ENCODE measurements around the gene ECE2. TPM values are rescaled to one million over a fixed set of nuclear protein-coding genes. Genes with fewer than 3 reads are reported as not detected.
"Not testable (repeated sequence)": the region's sequence is repeated elsewhere in the genome, so short reads cannot be mapped to it uniquely, and the experiment has no call there.

Gene ECE2
- polyA plus RNA-seq, 2 of the 4 experiments (the other 2 are of a cell fraction) = not detected

DNA sequence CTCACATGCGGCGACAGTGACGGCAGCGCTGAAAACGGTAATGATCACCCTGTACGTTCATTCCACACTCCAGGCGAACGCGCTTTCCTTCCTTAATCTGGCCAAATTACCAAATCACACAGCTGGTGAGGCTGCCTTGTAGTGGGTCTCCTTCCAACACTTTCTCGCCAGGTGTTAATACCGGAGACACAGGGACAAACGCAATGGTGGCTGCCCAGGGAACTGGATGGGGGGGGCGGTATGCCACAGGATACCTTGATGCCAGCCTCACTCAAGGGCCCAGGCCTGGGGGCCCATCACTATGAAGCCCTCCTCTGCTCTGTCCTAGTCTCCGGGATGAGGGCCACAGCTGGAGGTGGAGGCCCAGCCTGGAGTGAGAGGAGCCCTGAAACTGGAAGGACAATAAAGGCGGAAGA, 13.1 kb upstream of the ECE2 start (continued):
- TF ChIP-seq, protein P1, sequence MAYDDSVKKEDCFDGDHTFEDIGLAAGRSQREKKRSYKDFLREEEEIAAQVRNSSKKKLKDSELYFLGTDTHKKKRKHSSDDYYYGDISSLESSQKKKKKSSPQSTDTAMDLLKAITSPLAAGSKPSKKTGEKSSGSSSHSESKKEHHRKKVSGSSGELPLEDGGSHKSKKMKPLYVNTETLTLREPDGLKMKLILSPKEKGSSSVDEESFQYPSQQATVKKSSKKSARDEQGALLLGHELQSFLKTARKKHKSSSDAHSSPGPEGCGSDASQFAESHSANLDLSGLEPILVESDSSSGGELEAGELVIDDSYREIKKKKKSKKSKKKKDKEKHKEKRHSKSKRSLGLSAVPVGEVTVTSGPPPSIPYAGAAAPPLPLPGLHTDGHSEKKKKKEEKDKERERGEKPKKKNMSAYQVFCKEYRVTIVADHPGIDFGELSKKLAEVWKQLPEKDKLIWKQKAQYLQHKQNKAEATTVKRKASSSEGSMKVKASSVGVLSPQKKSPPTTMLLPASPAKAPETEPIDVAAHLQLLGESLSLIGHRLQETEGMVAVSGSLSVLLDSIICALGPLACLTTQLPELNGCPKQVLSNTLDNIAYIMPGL (CRISPR knock-in tag; IDR thresholded peaks at IDR 0.05; ENCODE audit: borderline replicate concordance) = no peak

DNA sequence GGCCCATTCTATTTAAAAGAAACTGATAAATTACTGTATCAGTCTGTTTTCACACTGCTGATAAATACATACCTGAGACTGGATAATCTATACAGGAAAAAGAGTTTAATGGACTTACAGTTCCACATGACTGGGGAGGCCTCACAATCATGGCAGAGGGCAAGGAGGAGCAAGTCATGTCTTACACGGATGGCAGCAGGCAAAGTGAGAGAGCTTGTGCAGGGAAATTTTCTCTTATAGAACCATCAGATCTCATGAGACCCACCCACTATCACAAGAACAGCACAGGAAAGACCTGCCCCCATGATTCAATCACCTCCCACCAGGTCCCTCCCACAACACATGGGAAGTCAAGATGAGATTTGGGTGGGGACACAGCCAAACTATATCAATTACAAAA, 8.6 kb upstream of the ECE2 start:
- CTCF ChIA-PET; DNase-seq (ENCODE audit: low read depth in 1 of 2, low spot score in 1 of 2); POLR2A ChIA-PET; H3K4me1 ChIP-seq; FAIRE-seq; H3K9me3 ChIP-seq; H3K4me3 ChIP-seq; H3K4me2 ChIP-seq; ATAC-seq; H3K27ac ChIP-seq: not testable (repeated sequence)
- 94% methylated on average over 1 of the region's 1 CpG for WGBS (ENCODE audit: missing lambda C conversion rate)

DNA sequence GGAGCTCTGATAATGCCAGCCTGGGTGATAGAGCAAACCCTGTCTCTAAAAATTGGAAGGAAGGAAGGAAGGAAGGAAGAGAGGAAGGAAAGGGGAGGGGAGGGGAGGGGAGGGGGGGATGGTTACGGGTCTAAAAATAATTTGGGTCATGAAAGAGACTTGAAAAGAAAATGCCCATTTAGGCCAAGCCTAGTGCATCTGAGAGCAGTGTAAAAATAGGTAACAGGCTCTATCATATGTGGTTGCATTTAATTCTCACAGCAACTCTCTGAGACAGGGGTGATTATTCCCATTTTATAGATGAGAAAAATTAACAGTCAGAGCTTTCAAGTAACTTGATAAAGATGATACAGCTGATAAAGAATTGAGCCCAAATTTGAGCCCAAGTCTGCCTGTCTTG, 3.6 kb upstream of the ECE2 start:
- DNase-seq (ENCODE audit: low read depth in 1 of 2, low spot score in 1 of 2) (no peak), FAIRE-seq (no peak), ATAC-seq (no peak)
- CTCF ChIA-PET = interaction anchor here (0.6 to 1.6 kb wide), 3 partner anchors 17 to 377 kb away, joined by 3 to 7 read pairs (median 3); no protein-coding TSS in a partner anchor
- no peak overlapping the region for H3K4me3 ChIP-seq
- H3K27ac ChIP-seq = no peak overlapping the region
- TF ChIP-seq ZC3H11A (IDR thresholded peaks at IDR 0.05) = no peak
- no peak for TF ChIP-seq PHF8 (IDR thresholded peaks at IDR 0.05; ENCODE audit: borderline replicate concordance, low read depth)
- TF ChIP-seq MAZ (IDR thresholded peaks at IDR 0.05; ENCODE audit: borderline replicate concordance, low read depth, low read length) = no peak
- TF ChIP-seq MAFK (IDR thresholded peaks at IDR 0.05; ENCODE audit: partially characterized antibody) = no peak
- TF ChIP-seq, protein P2, sequence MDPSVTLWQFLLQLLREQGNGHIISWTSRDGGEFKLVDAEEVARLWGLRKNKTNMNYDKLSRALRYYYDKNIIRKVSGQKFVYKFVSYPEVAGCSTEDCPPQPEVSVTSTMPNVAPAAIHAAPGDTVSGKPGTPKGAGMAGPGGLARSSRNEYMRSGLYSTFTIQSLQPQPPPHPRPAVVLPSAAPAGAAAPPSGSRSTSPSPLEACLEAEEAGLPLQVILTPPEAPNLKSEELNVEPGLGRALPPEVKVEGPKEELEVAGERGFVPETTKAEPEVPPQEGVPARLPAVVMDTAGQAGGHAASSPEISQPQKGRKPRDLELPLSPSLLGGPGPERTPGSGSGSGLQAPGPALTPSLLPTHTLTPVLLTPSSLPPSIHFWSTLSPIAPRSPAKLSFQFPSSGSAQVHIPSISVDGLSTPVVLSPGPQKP (IDR thresholded peaks at IDR 0.05; ENCODE audit: low read depth, low read length) = no peak
- TF ChIP-seq FOSL2 (IDR thresholded peaks at IDR 0.05) = no peak
- no peak for TF ChIP-seq FOSL2 (CRISPR knock-in tag; IDR thresholded peaks at IDR 0.05)
- TF ChIP-seq GATA3 (IDR thresholded peaks at IDR 0.05; ENCODE audit: borderline replicate concordance) = no peak
- TF ChIP-seq, protein P3, sequence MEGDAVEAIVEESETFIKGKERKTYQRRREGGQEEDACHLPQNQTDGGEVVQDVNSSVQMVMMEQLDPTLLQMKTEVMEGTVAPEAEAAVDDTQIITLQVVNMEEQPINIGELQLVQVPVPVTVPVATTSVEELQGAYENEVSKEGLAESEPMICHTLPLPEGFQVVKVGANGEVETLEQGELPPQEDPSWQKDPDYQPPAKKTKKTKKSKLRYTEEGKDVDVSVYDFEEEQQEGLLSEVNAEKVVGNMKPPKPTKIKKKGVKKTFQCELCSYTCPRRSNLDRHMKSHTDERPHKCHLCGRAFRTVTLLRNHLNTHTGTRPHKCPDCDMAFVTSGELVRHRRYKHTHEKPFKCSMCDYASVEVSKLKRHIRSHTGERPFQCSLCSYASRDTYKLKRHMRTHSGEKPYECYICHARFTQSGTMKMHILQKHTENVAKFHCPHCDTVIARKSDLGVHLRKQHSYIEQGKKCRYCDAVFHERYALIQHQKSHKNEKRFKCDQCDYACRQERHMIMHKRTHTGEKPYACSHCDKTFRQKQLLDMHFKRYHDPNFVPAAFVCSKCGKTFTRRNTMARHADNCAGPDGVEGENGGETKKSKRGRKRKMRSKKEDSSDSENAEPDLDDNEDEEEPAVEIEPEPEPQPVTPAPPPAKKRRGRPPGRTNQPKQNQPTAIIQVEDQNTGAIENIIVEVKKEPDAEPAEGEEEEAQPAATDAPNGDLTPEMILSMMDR (IDR thresholded peaks at IDR 0.05) = no peak
- no peak for TF ChIP-seq HDAC2 (IDR thresholded peaks at IDR 0.05)
- TF ChIP-seq, protein P1 (CRISPR knock-in tag; IDR thresholded peaks at IDR 0.05; ENCODE audit: borderline replicate concordance) = no peak
- POLR2A ChIA-PET = interaction anchor here (0.6 kb wide), 1 partner anchor 119 kb away, joined by 8 read pairs; no protein-coding TSS in a partner anchor
- no peaks in the 10 kb centered on the region for H3K4me1 ChIP-seq
- H3K9me3 ChIP-seq = no peaks in the 10 kb centered on the region
- no peak overlapping the region for H3K4me2 ChIP-seq
- 15% methylated on average over 1 of the region's 1 CpG for WGBS (ENCODE audit: missing lambda C conversion rate)

DNA sequence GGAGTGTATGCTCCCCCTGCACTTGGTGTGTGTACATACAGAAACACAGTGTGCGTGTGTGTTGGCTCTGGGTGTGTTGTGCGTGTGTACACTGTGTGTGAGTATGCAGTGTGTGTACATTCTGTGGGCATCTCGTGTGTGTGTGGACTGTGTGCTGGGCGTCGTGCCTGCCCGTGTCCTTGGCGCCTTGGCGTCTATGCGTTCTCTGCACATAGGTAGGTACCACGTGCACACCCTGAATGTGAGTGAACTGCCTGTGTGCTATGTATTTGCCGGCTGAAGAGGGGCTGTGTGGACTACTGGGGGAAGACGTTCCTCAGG, 481 bp upstream of the ECE2 start:
- Histone ChIP-seq H3K27ac (no peak overlapping the region), H3K9me3 (no peaks in the 10 kb centered on the region), H3K4me3 (no peak overlapping the region), H3K4me1 (no peaks in the 10 kb centered on the region), H3K4me2 (no peak overlapping the region)
- WGBS (ENCODE audit: missing lambda C conversion rate) = 62% methylated on average over 6 of the region's 12 CpGs
- ATAC-seq (no peak; a peak in 1 of 6 replicates), FAIRE-seq (no peak), DNase-seq (ENCODE audit: low read depth in 1 of 2, low spot score in 1 of 2) (no peak)
- ChIA-PET POLR2A (no interaction called here), CTCF (no interaction called here)
- TF ChIP-seq JUN (IDR thresholded peaks at IDR 0.05) (no peak), RFX5 (IDR thresholded peaks at IDR 0.05) (no peak), ZFP36 (IDR thresholded peaks at IDR 0.05; ENCODE audit: borderline replicate concordance, partially characterized antibody) (no peak)

Measured in A549 (cell line).